Coronary artery (tissue), 2 donors: ENCODE measurements around the gene OR10H5.
"Not testable (repeated sequence)": the region's sequence is repeated elsewhere in the genome, so short reads cannot be mapped to it uniquely, and the experiment has no call there.

Experiments used
- DNase-seq: peaks from one replicate; pipeline ENCODE4 v3.0.0-alpha.2; 2017; ENCODE audit warnings: low spot score
- H3K27ac ChIP-seq, 2 donors: fragments of 200-600 bp; sonication (generic); one replicate each; pipeline ENCODE4 v1.5.1; 2016 to 2019
- H3K4me3 ChIP-seq: fragments of 200-600 bp; sonication (generic); 2 replicates; pipeline ENCODE4 v1.5.1; 2016; ENCODE audit warnings: mild to moderate bottlenecking, moderate library complexity
- TF ChIP-seq, protein P1 (sequence below): fragments of 200-600 bp; sonication (generic); IDR thresholded peaks from one replicate; pipeline ENCODE4 v1.5.1; 2019; ENCODE audit warnings: antibody characterized with exemption

OR10H5 gene

GRCh38 chr19:15829306-15829698 is 41.8 kb downstream of the OR10H5 start:
- TF ChIP-seq, protein P1, sequence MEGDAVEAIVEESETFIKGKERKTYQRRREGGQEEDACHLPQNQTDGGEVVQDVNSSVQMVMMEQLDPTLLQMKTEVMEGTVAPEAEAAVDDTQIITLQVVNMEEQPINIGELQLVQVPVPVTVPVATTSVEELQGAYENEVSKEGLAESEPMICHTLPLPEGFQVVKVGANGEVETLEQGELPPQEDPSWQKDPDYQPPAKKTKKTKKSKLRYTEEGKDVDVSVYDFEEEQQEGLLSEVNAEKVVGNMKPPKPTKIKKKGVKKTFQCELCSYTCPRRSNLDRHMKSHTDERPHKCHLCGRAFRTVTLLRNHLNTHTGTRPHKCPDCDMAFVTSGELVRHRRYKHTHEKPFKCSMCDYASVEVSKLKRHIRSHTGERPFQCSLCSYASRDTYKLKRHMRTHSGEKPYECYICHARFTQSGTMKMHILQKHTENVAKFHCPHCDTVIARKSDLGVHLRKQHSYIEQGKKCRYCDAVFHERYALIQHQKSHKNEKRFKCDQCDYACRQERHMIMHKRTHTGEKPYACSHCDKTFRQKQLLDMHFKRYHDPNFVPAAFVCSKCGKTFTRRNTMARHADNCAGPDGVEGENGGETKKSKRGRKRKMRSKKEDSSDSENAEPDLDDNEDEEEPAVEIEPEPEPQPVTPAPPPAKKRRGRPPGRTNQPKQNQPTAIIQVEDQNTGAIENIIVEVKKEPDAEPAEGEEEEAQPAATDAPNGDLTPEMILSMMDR, result no peak
- DNase-seq, result no peak
- no peak overlapping the region for H3K27ac ChIP-seq
- H3K4me3 ChIP-seq, result no peak overlapping the region

DNA sequence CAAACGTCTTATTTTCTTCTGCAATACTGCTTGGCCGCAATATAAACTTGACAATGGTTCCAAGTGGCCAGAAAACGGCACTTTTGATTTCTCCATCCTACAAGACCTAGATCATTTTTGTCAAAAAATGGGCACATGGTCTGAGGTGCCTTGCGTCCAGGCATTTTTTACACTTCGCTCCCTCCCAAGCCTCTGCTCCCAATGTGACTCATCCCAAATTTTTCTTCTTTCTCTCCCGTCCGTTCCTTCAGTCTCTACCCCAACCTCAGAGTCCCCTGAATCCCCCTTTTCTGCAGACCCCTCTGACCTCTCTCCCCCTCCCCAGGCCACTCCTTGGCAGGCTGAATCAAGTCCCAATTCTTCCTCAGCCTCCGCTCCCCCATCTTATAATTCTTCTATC is 42.3 kb downstream of the OR10H5 start:
- TF ChIP-seq, protein P1, result no peak
- Histone ChIP-seq H3K4me3 (no peak overlapping the region), H3K27ac (no peak overlapping the region)
- no peak for DNase-seq

- no peak for DNase-seq
- H3K27ac ChIP-seq, result no peak overlapping the region
- TF ChIP-seq, protein P1, result no peak
- H3K4me3 ChIP-seq, result no peak overlapping the region
These were observed 44.2 kb downstream of the OR10H5 start for GRCh38 chr19:15831626-15832025.

DNA sequence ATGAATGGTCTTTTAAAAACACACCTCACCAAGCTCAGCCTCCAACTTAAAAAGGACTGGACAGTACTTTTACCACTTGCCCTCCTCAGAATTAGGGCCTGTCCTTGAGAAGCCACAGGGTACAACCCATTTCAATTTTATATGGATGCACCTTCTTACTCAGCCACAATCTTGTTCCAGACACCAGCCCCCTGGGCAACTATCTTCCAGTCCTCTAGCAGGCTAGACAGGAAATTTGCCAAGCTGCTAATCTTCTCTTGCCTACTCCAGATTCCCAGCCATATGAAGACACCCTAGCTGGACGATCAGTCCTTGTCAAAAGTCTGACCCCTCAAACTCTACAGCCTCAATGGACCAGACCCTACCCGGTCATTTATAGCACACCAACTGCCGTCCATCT is 46.8 kb downstream of the OR10H5 start:
- not testable (repeated sequence) for DNase-seq

GRCh38 chr19:15835565-15836329 is 48.3 kb downstream of the OR10H5 start:
- DNase-seq, result not testable (repeated sequence)
- peak overlapping the region; percentile 92 for H3K4me3 ChIP-seq
- peak overlapping the region; percentile 97 to 99 for H3K27ac ChIP-seq

More for the DNA sequence above, 46.8 kb downstream of the OR10H5 start:
- H3K27ac ChIP-seq, H3K4me3 ChIP-seq: not testable (repeated sequence)

GRCh38 chr19:15836330-15837220 is 49.1 kb downstream of the OR10H5 start:
- peak overlapping the region; percentile 97 to 99 for H3K27ac ChIP-seq
- peak; percentile 98 for DNase-seq
- H3K4me3 ChIP-seq, result peak overlapping the region; percentile 92
- TF ChIP-seq, protein P1, result no peak

- Histone ChIP-seq H3K27ac (peak overlapping the region; percentile 97 to 99), H3K4me3 (peak overlapping the region; percentile 92)
- DNase-seq, result no peak
- TF ChIP-seq, protein P1, result no peak
These were observed 49.8 kb downstream of the OR10H5 start for GRCh38 chr19:15837221-15837731.
